Measurements from ENCODE around the gene ARR3. TPM values are rescaled to one million over a fixed set of nuclear protein-coding genes. Genes with fewer than 3 reads are reported as not detected.

The ARR3 gene
- polyA plus RNA-seq, 3 donors = not detected

DNA sequence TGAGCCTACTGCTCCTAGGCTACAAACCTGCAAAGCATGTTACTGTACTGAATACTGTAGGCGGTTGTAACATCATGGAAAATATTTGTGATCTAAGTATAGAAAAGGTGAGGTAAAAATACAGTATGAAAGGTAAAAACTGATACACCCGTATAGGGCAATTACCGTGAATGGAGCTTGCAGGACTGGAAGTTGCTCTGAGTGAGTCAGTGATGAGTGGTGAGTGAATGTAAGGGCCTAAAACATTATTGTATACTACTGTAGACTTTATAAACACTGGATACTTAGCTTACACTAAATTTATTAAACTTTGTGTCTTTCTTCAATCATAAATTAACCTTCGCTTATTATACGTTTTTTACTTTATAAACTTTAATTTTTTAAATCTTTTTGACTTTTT lies 25.5 kb downstream of the ARR3 start:
- no peaks in the 10 kb centered on the region for H3K27me3 ChIP-seq (ENCODE audit: control insufficient read depth in 2 of 2, insufficient read depth in 2 of 2, low read length in 2 of 2)
- H3K9ac ChIP-seq (ENCODE audit: insufficient read depth, low read length, poor library complexity, severe bottlenecking) = no peak overlapping the region
- H3K4me2 ChIP-seq (replicated peaks; ENCODE audit: extremely low read depth, low read length, poor library complexity, severe bottlenecking) = no peak overlapping the region
- H3K79me2 ChIP-seq (ENCODE audit: insufficient read depth, low read length) = peaks cover 40% of the 10 kb centered on the region
- Mint-ChIP-seq H3K36me3 (peaks cover 2 to 13% of the 10 kb centered on the region in 2 donors), H3K4me1 (peaks cover 21% of the 10 kb centered on the region), H3K27me3 (ENCODE audit: low read depth in 3 of 3) (peaks cover 0 to 3% (median 0%) of the 10 kb centered on the region in 3 donors), H3K27ac (no peak overlapping the region), H3K4me3 (no peak overlapping the region), H3K9me3 (peaks cover 0 to 2% (median 0%) of the 10 kb centered on the region in 7 donors)
- peaks cover 14 to 24% of the 10 kb centered on the region in 2 donors for H3K4me1 ChIP-seq (ENCODE audit: control insufficient read depth in 1 of 2, insufficient read depth in 2 of 2, low read length in 2 of 2)
- WGBS (ENCODE audit: insufficient coverage) = no CpG with 5 or more reads among the region's 5 CpGs
- H3K4me3 ChIP-seq (replicated peaks in 1 of 3; ENCODE audit: low read depth in 2 of 3, low read length in 3 of 3) = no peak overlapping the region
- no peak for DNase-seq
- no peaks in the 10 kb centered on the region for H3K9me3 ChIP-seq (replicated peaks in 1 of 2; ENCODE audit: control insufficient read depth in 1 of 2, insufficient read depth in 1 of 2, low read length in 2 of 2)
- H3K36me3 ChIP-seq (replicated peaks in 1 of 2; ENCODE audit: control insufficient read depth in 1 of 2, insufficient read depth in 2 of 2, low read length in 2 of 2) = no peaks in the 10 kb centered on the region
- H3K27ac ChIP-seq (ENCODE audit: low read depth in 1 of 2, low read length in 2 of 2) = no peak overlapping the region
- H2AFZ ChIP-seq (ENCODE audit: insufficient read depth, low read depth, low read length, poor library complexity, severe bottlenecking) = no peak overlapping the region
- no peaks in the 10 kb centered on the region for H4K20me1 ChIP-seq (ENCODE audit: insufficient read depth, low read length)
- TF ChIP-seq, protein P1, sequence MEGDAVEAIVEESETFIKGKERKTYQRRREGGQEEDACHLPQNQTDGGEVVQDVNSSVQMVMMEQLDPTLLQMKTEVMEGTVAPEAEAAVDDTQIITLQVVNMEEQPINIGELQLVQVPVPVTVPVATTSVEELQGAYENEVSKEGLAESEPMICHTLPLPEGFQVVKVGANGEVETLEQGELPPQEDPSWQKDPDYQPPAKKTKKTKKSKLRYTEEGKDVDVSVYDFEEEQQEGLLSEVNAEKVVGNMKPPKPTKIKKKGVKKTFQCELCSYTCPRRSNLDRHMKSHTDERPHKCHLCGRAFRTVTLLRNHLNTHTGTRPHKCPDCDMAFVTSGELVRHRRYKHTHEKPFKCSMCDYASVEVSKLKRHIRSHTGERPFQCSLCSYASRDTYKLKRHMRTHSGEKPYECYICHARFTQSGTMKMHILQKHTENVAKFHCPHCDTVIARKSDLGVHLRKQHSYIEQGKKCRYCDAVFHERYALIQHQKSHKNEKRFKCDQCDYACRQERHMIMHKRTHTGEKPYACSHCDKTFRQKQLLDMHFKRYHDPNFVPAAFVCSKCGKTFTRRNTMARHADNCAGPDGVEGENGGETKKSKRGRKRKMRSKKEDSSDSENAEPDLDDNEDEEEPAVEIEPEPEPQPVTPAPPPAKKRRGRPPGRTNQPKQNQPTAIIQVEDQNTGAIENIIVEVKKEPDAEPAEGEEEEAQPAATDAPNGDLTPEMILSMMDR (IDR thresholded peaks at IDR 0.05) = no peak
- intact Hi-C loops (cut with micrococcal nuclease) = no loop called here

- H3K9ac ChIP-seq (ENCODE audit: insufficient read depth, low read length, poor library complexity, severe bottlenecking) = no peak overlapping the region
- no peaks in the 10 kb centered on the region for H3K79me2 ChIP-seq (ENCODE audit: insufficient read depth, low read length)
- H3K36me3 ChIP-seq (replicated peaks in 1 of 2; ENCODE audit: control insufficient read depth in 1 of 2, insufficient read depth in 2 of 2, low read length in 2 of 2) = peaks cover 4 to 35% of the 10 kb centered on the region in 2 donors
- Mint-ChIP-seq H3K27ac (peak overlapping the region in 1 of 7 donors; percentile 31), H3K4me1 (no peaks in the 10 kb centered on the region), H3K9me3 (no peaks in the 10 kb centered on the region), H3K4me3 (no peak overlapping the region), H3K36me3 (peaks cover 37 to 38% of the 10 kb centered on the region in 2 donors), H3K27me3 (ENCODE audit: low read depth in 3 of 3) (no peaks in the 10 kb centered on the region)
- intact Hi-C loops (cut with micrococcal nuclease) = no loop called here
- no peak overlapping the region for H3K27ac ChIP-seq (ENCODE audit: low read depth in 1 of 2, low read length in 2 of 2)
- TF ChIP-seq, protein P1 (IDR thresholded peaks at IDR 0.05) = no peak
- no CpG with 5 or more reads among the region's 3 CpGs for WGBS (ENCODE audit: insufficient coverage)
- no peak overlapping the region for H2AFZ ChIP-seq (ENCODE audit: insufficient read depth, low read depth, low read length, poor library complexity, severe bottlenecking)
- no peak overlapping the region for H3K4me2 ChIP-seq (replicated peaks; ENCODE audit: extremely low read depth, low read length, poor library complexity, severe bottlenecking)
- H3K27me3 ChIP-seq (ENCODE audit: control insufficient read depth in 2 of 2, insufficient read depth in 2 of 2, low read length in 2 of 2) = no peaks in the 10 kb centered on the region
- no peaks in the 10 kb centered on the region for H3K4me1 ChIP-seq (ENCODE audit: control insufficient read depth in 1 of 2, insufficient read depth in 2 of 2, low read length in 2 of 2)
- H4K20me1 ChIP-seq (ENCODE audit: insufficient read depth, low read length) = no peaks in the 10 kb centered on the region
- no peak overlapping the region for H3K4me3 ChIP-seq (replicated peaks in 1 of 3; ENCODE audit: low read depth in 2 of 3, low read length in 3 of 3)
- no peak for DNase-seq
- no peaks in the 10 kb centered on the region for H3K9me3 ChIP-seq (replicated peaks in 1 of 2; ENCODE audit: control insufficient read depth in 1 of 2, insufficient read depth in 1 of 2, low read length in 2 of 2)
Measured at GRCh38 chrX:70301716-70302115, 33.6 kb downstream of the ARR3 start.

All from CD14-positive monocyte (primary cell).